C4-2B (cell line): ENCODE data around the gene MYH11.

ENCODE experiments used
- H3K27ac ChIP-seq: fragments of 450-650 bp; 2 replicates; pipeline ENCODE4 v1.5.1; 2017
- CTCF ChIP-seq: fragments of 450-650 bp; conservative IDR thresholded peaks from 2 replicates; pipeline ENCODE4 v1.5.1; 2017; ENCODE audit warnings: mild to moderate bottlenecking
- ZFX ChIP-seq: fragments of 450-650 bp; IDR thresholded peaks from 2 replicates; pipeline ENCODE4 v1.6.1; 2017

The MYH11 gene

DNA sequence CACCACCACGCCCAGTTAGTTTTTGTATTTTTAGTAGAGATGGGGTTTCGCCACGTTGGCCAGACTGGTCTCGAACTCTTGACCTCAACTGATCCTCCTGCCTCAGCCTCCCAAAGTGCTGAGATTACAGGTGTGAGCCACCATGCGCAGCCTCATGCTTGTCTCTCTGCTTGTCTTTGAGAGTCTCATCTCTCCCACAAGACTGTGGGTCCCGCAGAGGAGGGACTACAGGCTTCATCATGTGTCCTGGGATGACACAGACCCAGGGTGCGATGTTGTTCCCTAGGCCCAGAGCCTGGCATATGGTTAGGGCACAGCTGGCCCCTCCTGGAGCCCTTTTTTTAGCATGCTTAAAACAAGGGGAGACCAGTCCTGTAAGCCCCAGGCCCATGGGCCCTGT, 104.9 kb downstream of the MYH11 start:
- H3K27ac ChIP-seq, result no peak overlapping the region
- TF ChIP-seq CTCF (no peak), ZFX (no peak)

- TF ChIP-seq ZFX (no peak), CTCF (no peak)
- no peak overlapping the region for H3K27ac ChIP-seq
Measured at GRCh38 chr16:15749985-15750384, 106.8 kb downstream of the MYH11 start.

- H3K27ac ChIP-seq, result no peak overlapping the region
- TF ChIP-seq CTCF, result no peak
- no peak for TF ChIP-seq ZFX
Measured at GRCh38 chr16:15749371-15749770, 107.5 kb downstream of the MYH11 start.

- no peak overlapping the region for H3K27ac ChIP-seq
- no peak for TF ChIP-seq CTCF
- no peak for TF ChIP-seq ZFX
Measured at GRCh38 chr16:15748654-15749053, 108.2 kb downstream of the MYH11 start.

- H3K27ac ChIP-seq, result no peak overlapping the region
- TF ChIP-seq ZFX (no peak), CTCF (no peak)
Measured at GRCh38 chr16:15747937-15748336, 108.9 kb downstream of the MYH11 start.

DNA sequence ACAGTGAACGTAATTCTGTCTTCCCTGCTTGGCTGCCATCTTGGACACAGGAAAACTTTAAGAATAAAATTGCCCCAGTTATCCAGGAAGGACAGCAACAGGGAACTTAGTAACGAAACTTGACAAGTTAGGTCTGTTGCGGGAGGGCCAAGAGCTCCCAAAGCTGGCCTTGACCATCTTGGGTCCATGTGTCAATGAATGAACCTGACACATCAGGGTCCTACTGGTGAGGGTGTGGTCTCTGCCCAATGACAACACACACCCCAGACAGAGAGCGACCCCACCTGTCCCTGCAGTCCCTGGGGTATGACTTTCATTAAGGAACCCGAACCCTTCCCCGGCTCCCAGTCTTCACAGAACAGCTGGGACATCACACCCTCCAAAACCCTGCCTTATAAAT, 110.5 kb downstream of the MYH11 start:
- H3K27ac ChIP-seq, result no peak overlapping the region
- TF ChIP-seq ZFX (no peak), CTCF (no peak)

DNA sequence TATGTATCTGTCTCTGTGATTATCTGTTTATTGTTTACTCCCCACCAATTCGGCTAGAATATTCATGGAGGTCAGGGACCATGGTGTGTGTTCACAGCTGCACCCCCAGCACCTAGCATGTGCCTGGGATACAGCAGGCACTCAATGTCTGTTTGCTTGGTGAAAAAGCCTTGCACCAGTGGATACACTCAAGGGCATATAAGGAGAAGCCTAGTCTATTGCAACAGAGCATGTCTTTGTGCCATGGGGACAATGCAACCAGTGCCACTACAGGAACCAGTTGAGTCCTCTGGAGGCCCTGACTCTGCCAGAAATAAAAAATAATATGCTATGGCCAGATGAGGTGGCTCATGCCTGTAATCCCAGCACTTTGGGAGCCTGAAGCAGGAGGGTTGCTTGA, 113.2 kb downstream of the MYH11 start:
- TF ChIP-seq CTCF, result no peak
- TF ChIP-seq ZFX, result no peak
- H3K27ac ChIP-seq, result no peak overlapping the region
